K562 (cell line): Measurements from ENCODE around the gene MANEA. TPM values are rescaled to one million over a fixed set of nuclear protein-coding genes. Genes with fewer than 3 reads are reported as not detected.

ENCODE experiments used
- ATAC-seq: fragments of 200-7000 bp; cut with Tn5 transposase; 3 replicates; pipeline ENCODE4 v1.9.1; 2020; ENCODE audit warnings: moderate library complexity
- BruUV-seq: library from RNA; stranded (reverse); fragments of 400-500 nt; replicated peaks from 2 replicates; lab custom pipeline; 2021; lab: Mats Ljungman, UMichigan
- CTCF ChIA-PET: fragments of 300-600 bp; formaldehyde crosslinking; extraction: SDS; loops from one replicate; lab custom pipeline; 2021; ENCODE audit warnings: low intra/inter-chr PET ratio; lab: Yijun Ruan, JAX
- POLR2A ChIA-PET: fragments of 300-600, 350-650 bp; sonication (Branson Sonifier 250); formaldehyde crosslinking; extraction: SDS; loops from one replicate; lab custom pipeline; 2021; ENCODE audit warnings: antibody characterized with exemption, inconsistent platforms; lab: Yijun Ruan, JAX
- DNase-seq, 4 experiments: peaks; one replicate each; pipeline versions ENCODE4 v3.0.0 to v3.0.0-alpha.2; 2011 to 2018; ENCODE audit warnings: low spot score in 3 of 4, mixed read lengths in 3 of 4; ENCODE audit errors: extremely low read depth in 1 of 4
- FAIRE-seq: peaks from 2 replicates; lab custom pipeline; 2011; peaks lifted over from hg19 to GRCh38; lab: Jason Lieb, UNC
- H2AFZ ChIP-seq: 2 replicates; pipeline ENCODE4 v1.6.0; 2011; ENCODE audit warnings: low read depth, low read length, control low read depth, inconsistent platforms
- H3K27ac ChIP-seq: fragments of 200-600 bp; 3 replicates; pipeline ENCODE4 v1.8.0; 2011; ENCODE audit warnings: low read depth, mild to moderate bottlenecking, control low read depth, inconsistent platforms, low read length, moderate library complexity, mixed read lengths; ENCODE audit errors: extremely low read depth
- H3K27me3 ChIP-seq, 2 experiments: fragments of 300-600 bp in 1 of 2; 2 replicates in 1 of 2; 3 replicates in 1 of 2; pipeline versions ENCODE4 v1.6.0 to v1.8.0; 2011; ENCODE audit warnings: inconsistent platforms in 2 of 2, low read length in 2 of 2, mild to moderate bottlenecking in 1 of 2, mixed read lengths in 1 of 2, moderate library complexity in 1 of 2; ENCODE audit not compliant: control insufficient read depth in 2 of 2, insufficient read depth in 2 of 2
- H3K36me3 ChIP-seq: fragments of 300-600 bp; 3 replicates; pipeline ENCODE4 v1.8.0; 2011; ENCODE audit warnings: mild to moderate bottlenecking, low read length, inconsistent platforms; ENCODE audit not compliant: control insufficient read depth, insufficient read depth
- H3K4me1 ChIP-seq, 2 experiments: fragments of 200-600 bp in 1 of 2; replicated peaks in 1 of 2; 2 replicates in 1 of 2; 3 replicates in 1 of 2; pipeline versions ENCODE4 v1.5.1 to v1.8.0; 2011; ENCODE audit warnings: inconsistent platforms in 2 of 2, low read length in 2 of 2, mild to moderate bottlenecking in 1 of 2, mixed read lengths in 1 of 2, moderate library complexity in 1 of 2; ENCODE audit not compliant: control insufficient read depth in 2 of 2, insufficient read depth in 2 of 2
- H3K4me2 ChIP-seq: 2 replicates; pipeline ENCODE4 v1.6.1; 2011; ENCODE audit warnings: low read length, control low read depth, inconsistent platforms, mixed read lengths; ENCODE audit not compliant: insufficient read depth
- H3K4me3 ChIP-seq: fragments of 200-600 bp; sonication (generic), shearing (Covaris generic); 2 replicates; pipeline ENCODE4 v1.5.1; 2016; ENCODE audit warnings: control low read depth, inconsistent platforms
- H3K79me2 ChIP-seq: fragments of 200-600 bp; 3 replicates; pipeline ENCODE4 v1.8.0; 2011; ENCODE audit warnings: low read length, inconsistent platforms; ENCODE audit not compliant: control insufficient read depth, insufficient read depth
- H3K9ac ChIP-seq, 2 experiments: 2 replicates each; pipeline versions ENCODE4 v1.6.0 to v1.6.1; 2011; ENCODE audit warnings: low read depth in 2 of 2, low read length in 2 of 2, control low read depth in 1 of 2, inconsistent platforms in 1 of 2, mild to moderate bottlenecking in 1 of 2, mixed read lengths in 1 of 2; ENCODE audit not compliant: insufficient read depth in 1 of 2
- H3K9me1 ChIP-seq: one replicate; pipeline ENCODE4 v1.6.0; 2011; ENCODE audit warnings: inconsistent platforms, mild to moderate bottlenecking, low read length, moderate library complexity; ENCODE audit not compliant: control insufficient read depth, insufficient read depth
- H3K9me3 ChIP-seq: replicated peaks from 2 replicates; pipeline ENCODE4 v1.5.1; 2011; ENCODE audit warnings: low read depth, low read length, inconsistent platforms; ENCODE audit not compliant: control insufficient read depth, insufficient read depth
- H4K20me1 ChIP-seq: replicated peaks from 2 replicates; pipeline ENCODE4 v1.6.1; 2011; ENCODE audit warnings: low read length, inconsistent platforms, mixed read lengths; ENCODE audit not compliant: control insufficient read depth, insufficient read depth
- NFIC ChIP-seq: fragments of 450-650 bp; IDR thresholded peaks from 2 replicates; pipeline ENCODE4 v1.6.1; 2017; ENCODE audit warnings: mild to moderate bottlenecking, inconsistent platforms
- RFX1 ChIP-seq: fragments of 450-650 bp; IDR thresholded peaks from 2 replicates; pipeline ENCODE4 v1.6.1; 2016; ENCODE audit warnings: mild to moderate bottlenecking, moderate library complexity
- TBP ChIP-seq: optimal IDR thresholded peaks from 2 replicates; pipeline ENCODE3; 2011; ENCODE audit warnings: low read depth, low read length, improper control_type of control experiment
- ZNF324 ChIP-seq: fragments of 250-450 bp; sonication (Bioruptor Pico); IDR thresholded peaks from 2 replicates; pipeline ENCODE4 v1.4.0; 2020; ENCODE audit warnings: mild to moderate bottlenecking
- WGBS: fragments of 100-300 bp; shearing (Covaris generic); methylation state at CpG from one replicate; pipeline ENCODE4 v1.1.6; 2016; ENCODE audit warnings: low coverage, mixed read lengths; ENCODE audit not compliant: insufficient coverage; ENCODE audit errors: missing lambda C conversion rate; 5-methylcytosine and 5-hydroxymethylcytosine counted together
- in situ Hi-C: fragments of 300-500 bp; cut with MboI; formaldehyde crosslinking; loops from 4 replicates; pipeline ENCODE4 v1.15.0; 2018; ENCODE audit warnings: inconsistent platforms, mixed read lengths
- intact Hi-C: fragments of 100-400 bp; cut with micrococcal nuclease; formaldehyde crosslinking; loops from 2 replicates; pipeline ENCODE4 v1.14.2; 2022
- polyA plus RNA-seq, 8 experiments: library from polyadenylated mRNA; depleted of rRNA in 4 of 8; stranded (reverse) in 5 of 8; unstranded in 3 of 8; fragments of >200 nt; fragmentation: Nextera tagmentation in 2 of 8; fragmentation: Illumina TruSeq in 1 of 8; extraction: Ambion mirVana in 2 of 8; extraction: Trizol in 1 of 8; gene quantifications; 2 replicates each; pipeline versions ENCODE4 v1.2.1 to v1.2.3, GENCODE V29; 2011 to 2014; ENCODE audit warnings: inconsistent platforms in 1 of 8, missing spikeins in 1 of 8
- total RNA-seq, 7 experiments: library from RNA; depleted of rRNA in 6 of 7; stranded (reverse); fragments of >200 nt in 6 of 7; fragmentation: Illumina TruSeq in 2 of 7; extraction: Trizol in 2 of 7; gene quantifications; 2 replicates each; pipeline versions ENCODE4 v1.2.1 to v1.2.3, GENCODE V29; 2011 to 2021; ENCODE audit warnings: low replicate concordance in 1 of 7

MANEA gene
- total and polyA plus RNA-seq, 9 of the 15 experiments (the other 6 are each of a cell fraction or from before 2014, with no cell fraction given), result 4.8 to 16.1 (median 11.4) TPM

- CTCF ChIA-PET, result no interaction called here
- no peak overlapping the region for H3K27ac ChIP-seq
- no peaks in the 10 kb centered on the region for H3K36me3 ChIP-seq
- H2AFZ ChIP-seq, result no peak overlapping the region
- POLR2A ChIA-PET, result no interaction called here
- H3K4me1 ChIP-seq, result no peaks in the 10 kb centered on the region
- WGBS, result 2% methylated on average over 3 of the region's 3 CpGs
- no peak overlapping the region for H3K4me3 ChIP-seq
- DNase-seq, result no peak
- H3K9me1 ChIP-seq, result no peaks in the 10 kb centered on the region
- intact Hi-C loops, result no loop called here
- H3K79me2 ChIP-seq, result no peaks in the 10 kb centered on the region
- no peak overlapping the region for H3K4me2 ChIP-seq
- no peak for FAIRE-seq
- H3K27me3 ChIP-seq, result no peaks in the 10 kb centered on the region
- TF ChIP-seq NFIC, result no peak
- TF ChIP-seq TBP, result no peak
- no peak for ATAC-seq
- H3K9ac ChIP-seq, result no peak overlapping the region
- BruUV-seq, result no TSS peak
- no peaks in the 10 kb centered on the region for H4K20me1 ChIP-seq
- no peaks in the 10 kb centered on the region for H3K9me3 ChIP-seq
- in situ Hi-C loops, result no loop called here
Observed at GRCh38 chr6:95614094-95614493, 36.8 kb downstream of the MANEA start.

GRCh38 chr6:95629551-95629950 lies 52.2 kb downstream of the MANEA start:
- FAIRE-seq (no peak), ATAC-seq (no peak), DNase-seq (no peak)
- Histone ChIP-seq H3K36me3 (no peaks in the 10 kb centered on the region), H3K4me3 (no peak overlapping the region), H4K20me1 (no peaks in the 10 kb centered on the region), H3K27ac (no peak overlapping the region), H2AFZ (no peak overlapping the region), H3K27me3 (no peaks in the 10 kb centered on the region)
- in situ Hi-C loops, result no loop called here
- ChIA-PET POLR2A (no interaction called here), CTCF (no interaction called here)
- TF ChIP-seq RFX1 (peak; percentile 21; the same call in 1 of the 2 replicates), ZNF324 (CRISPR knock-in tag) (no peak)
- TF ChIP-seq, all 486 proteins: peak for 1
- H3K9me1 ChIP-seq, result no peaks in the 10 kb centered on the region
- WGBS, result 0% methylated on average over 2 of the region's 2 CpGs
- no peak overlapping the region for H3K4me2 ChIP-seq
- BruUV-seq, result no TSS peak
- no peaks in the 10 kb centered on the region for H3K4me1 ChIP-seq
- H3K9ac ChIP-seq, result no peak overlapping the region
- H3K9me3 ChIP-seq, result no peaks in the 10 kb centered on the region
- H3K79me2 ChIP-seq, result no peaks in the 10 kb centered on the region
- intact Hi-C loops, result no loop called here
